ENCODE data around the gene PLA2G7. TPM values are rescaled to one million over a fixed set of nuclear protein-coding genes. Genes with fewer than 3 reads are reported as not detected.

PLA2G7 gene
- not detected for total RNA-seq

GRCh38 chr6:46734867-46735719 lies at the start of gene PLA2G7:
PLA2G7 (minus strand) TSS chr6:46735375; CDS start chr6:46722891, 12,484 bp downstream.
- H3K4me1 ChIP-seq = peaks cover 3 to 11% of the 10 kb centered on the region in 2 donors
- H3K36me3 ChIP-seq = no peaks in the 10 kb centered on the region
- TF ChIP-seq POLR2A (IDR thresholded peaks at IDR 0.05) (no peak), CTCF (IDR thresholded peaks at IDR 0.05 in 4 of 5, conservative IDR thresholded peaks at IDR 0.05 in 1 of 5) (no peak)
- ATAC-seq (peak; percentile 46 to 60), DNase-seq (no peak)
- H3K27me3 ChIP-seq = peaks cover 5 to 34% (median 18%) of the 10 kb centered on the region in 3 donors
- in situ Hi-C loops (cut with MboI; ENCODE audit: low sequenced_read_pairs in 4 of 4) = no loop called here
- intact Hi-C loops (cut with DNase I; ENCODE audit: low total_unique reads) = no loop called here
- no peak within 1 kb of the TSS for H3K27ac ChIP-seq
- H3K4me3 ChIP-seq = peak within 1 kb of the TSS; percentile 43 to 67 (median 54)
- no peaks in the 10 kb centered on the region for H3K9me3 ChIP-seq

- ATAC-seq (no peak), DNase-seq (no peak)
- no peaks in the 10 kb centered on the region for H3K4me1 ChIP-seq
- TF ChIP-seq CTCF (IDR thresholded peaks at IDR 0.05 in 4 of 5, conservative IDR thresholded peaks at IDR 0.05 in 1 of 5) (no peak), POLR2A (IDR thresholded peaks at IDR 0.05) (no peak)
- H3K27ac ChIP-seq = no peak overlapping the region
- in situ Hi-C loops (cut with MboI; ENCODE audit: low sequenced_read_pairs in 4 of 4) = no loop called here
- intact Hi-C loops (cut with DNase I; ENCODE audit: low total_unique reads) = loop anchor here (5.0 to 10.0 kb wide), 2 partner anchors 562 to 690 kb away; no protein-coding TSS in a partner anchor
- no peaks in the 10 kb centered on the region for H3K9me3 ChIP-seq
- H3K36me3 ChIP-seq = no peaks in the 10 kb centered on the region
- no peak overlapping the region for H3K4me3 ChIP-seq
- no peaks in the 10 kb centered on the region for H3K27me3 ChIP-seq
Measured at GRCh38 chr6:46784535-46784934, 49.4 kb upstream of the PLA2G7 start.

- H3K4me3 ChIP-seq = no peak overlapping the region
- H3K4me1 ChIP-seq = no peaks in the 10 kb centered on the region
- H3K27me3 ChIP-seq = no peaks in the 10 kb centered on the region
- ATAC-seq = no peak
- in situ Hi-C loops (cut with MboI; ENCODE audit: low sequenced_read_pairs in 4 of 4) (no loop called here), intact Hi-C loops (cut with DNase I; ENCODE audit: low total_unique reads) (loop anchor here (5.0 to 10.0 kb wide), 2 partner anchors 559 to 687 kb away; no protein-coding TSS in a partner anchor)
- H3K27ac ChIP-seq = no peak overlapping the region
- no peaks in the 10 kb centered on the region for H3K36me3 ChIP-seq
- H3K9me3 ChIP-seq = no peaks in the 10 kb centered on the region
- TF ChIP-seq CTCF (IDR thresholded peaks at IDR 0.05 in 4 of 5, conservative IDR thresholded peaks at IDR 0.05 in 1 of 5) (peak in 4 of 5 experiments; percentile 33 to 63 (median 42)), POLR2A (IDR thresholded peaks at IDR 0.05) (no peak)
- DNase-seq = peak in 1 of 2 donors; percentile 18
Measured at GRCh38 chr6:46781478-46782378, 46.6 kb upstream of the PLA2G7 start.

GRCh38 chr6:46777476-46778346 lies 42.5 kb upstream of the PLA2G7 start:
- Histone ChIP-seq H3K27ac (no peak overlapping the region), H3K9me3 (no peaks in the 10 kb centered on the region), H3K36me3 (no peaks in the 10 kb centered on the region), H3K4me3 (no peak overlapping the region), H3K4me1 (peaks cover 0 to 4% of the 10 kb centered on the region in 2 donors), H3K27me3 (no peaks in the 10 kb centered on the region)
- in situ Hi-C loops (cut with MboI; ENCODE audit: low sequenced_read_pairs in 4 of 4) (no loop called here), intact Hi-C loops (cut with DNase I; ENCODE audit: low total_unique reads) (no loop called here)
- no peak for DNase-seq
- TF ChIP-seq POLR2A (IDR thresholded peaks at IDR 0.05) = no peak
- no peak for TF ChIP-seq CTCF (IDR thresholded peaks at IDR 0.05 in 4 of 5, conservative IDR thresholded peaks at IDR 0.05 in 1 of 5)
- ATAC-seq = no peak

All from gastrocnemius medialis (tissue), 4 donors.